K562 treated with DMSO at 1 percent for 48 hours (cell line): Measurements from ENCODE around the gene ACAP2. TPM values are rescaled to one million over a fixed set of nuclear protein-coding genes. Genes with fewer than 3 reads are reported as not detected.

Experiments used
- total RNA-seq: library from RNA; unstranded; fragments of 300-600 nt; gene quantifications from 2 replicates; pipeline ENCODE4 v1.2.3, GENCODE V29; 2022; ENCODE audit warnings: low replicate concordance; ENCODE audit errors: extremely low read depth

ACAP2 gene
- total RNA-seq, result not detected in 2 replicates

GRCh38 chr3:195442573-195443390, at the start of gene ACAP2:
Gene ACAP2, minus strand, starts transcription at chr3:195443020. Its CDS starts 173 bp downstream, at chr3:195442847.

GRCh38 chr3:195270817-195271409, 171.9 kb downstream of the ACAP2 start, which contains the start of gene XXYLT1:
Gene XXYLT1, minus strand, starts transcription at chr3:195271159. Its CDS starts 101 bp downstream, at chr3:195271058.

Other genes starting within 250 kb of the ACAP2 start
- not detected in 2 replicates for gene XXYLT1, start 171.9 kb downstream of the ACAP2 start, total RNA-seq
- not detected in 2 replicates for gene PPP1R2, start 100.3 kb upstream of the ACAP2 start, total RNA-seq
- gene APOD, start 140.9 kb upstream of the ACAP2 start, total RNA-seq, result not detected in 2 replicates